Measurements from ENCODE around the gene CYP26A1. TPM values are rescaled to one million over a fixed set of nuclear protein-coding genes. Genes with fewer than 3 reads are reported as not detected.

The CYP26A1 gene
- total RNA-seq, 1 donor from 2014 or later, result 0.18 TPM

DNA sequence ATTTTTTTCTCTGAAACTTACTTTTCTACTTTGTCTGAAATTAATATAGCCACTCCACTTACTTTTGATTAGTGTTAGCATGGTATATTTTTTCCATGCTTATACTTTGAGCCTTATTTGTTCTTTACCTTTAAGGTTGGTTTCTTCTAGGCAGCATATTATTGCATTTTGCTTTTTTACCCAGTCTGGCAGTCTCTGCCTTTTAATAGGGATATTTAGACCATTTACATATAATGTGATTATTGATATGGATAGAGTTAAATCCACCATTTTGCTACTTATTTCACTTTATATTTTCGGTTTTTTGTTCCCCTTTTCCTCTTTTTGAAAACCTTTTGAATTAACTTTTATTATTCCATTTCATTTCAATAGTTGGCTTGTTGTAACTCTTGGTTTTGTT, 30.3 kb downstream of the CYP26A1 start:
- Histone ChIP-seq H3K4me1 (ENCODE audit: insufficient read depth, low read length) (no peaks in the 10 kb centered on the region), H2AFZ (ENCODE audit: low read depth, low read length) (no peak overlapping the region), H3K9me3 (ENCODE audit: insufficient read depth, low read depth, low read length) (no peaks in the 10 kb centered on the region), H3K27me3 (ENCODE audit: insufficient read depth, low read length) (no peaks in the 10 kb centered on the region), H3K79me2 (ENCODE audit: insufficient read depth, low read length) (no peaks in the 10 kb centered on the region), H3K4me2 (ENCODE audit: low read length) (no peak overlapping the region), H3K27ac (ENCODE audit: low read depth, low read length) (no peak overlapping the region), H4K20me1 (ENCODE audit: insufficient read depth, low read length) (no peaks in the 10 kb centered on the region), H3K4me3 (ENCODE audit: insufficient read depth, low read depth, low read length) (no peak overlapping the region), H3K36me3 (ENCODE audit: insufficient read depth, low read length) (no peaks in the 10 kb centered on the region), H3K9ac (ENCODE audit: low read length) (no peak overlapping the region)
- peaks cover 15% of the 10 kb centered on the region for H3K4me1 Mint-ChIP-seq (ENCODE audit: low read depth, unreplicated experiment)
- no peak overlapping the region for H3K27ac Mint-ChIP-seq (ENCODE audit: unreplicated experiment)
- DNase-seq (ENCODE audit: low read depth), result no peak
- no peaks in the 10 kb centered on the region for H3K36me3 Mint-ChIP-seq (ENCODE audit: low read depth, unreplicated experiment)
- peaks cover 4% of the 10 kb centered on the region for H3K9me3 Mint-ChIP-seq (ENCODE audit: unreplicated experiment)
- TF ChIP-seq CTCF (IDR thresholded peaks at IDR 0.05; ENCODE audit: insufficient read depth, low read depth, low read length) (no peak), EZH2 (IDR thresholded peaks at IDR 0.05; ENCODE audit: insufficient read depth, low read length) (no peak)
- H3K4me3 Mint-ChIP-seq (ENCODE audit: unreplicated experiment), result no peak overlapping the region
- H3K27me3 Mint-ChIP-seq (ENCODE audit: low read depth, unreplicated experiment), result no peaks in the 10 kb centered on the region
- FAIRE-seq, result no peak

DNA sequence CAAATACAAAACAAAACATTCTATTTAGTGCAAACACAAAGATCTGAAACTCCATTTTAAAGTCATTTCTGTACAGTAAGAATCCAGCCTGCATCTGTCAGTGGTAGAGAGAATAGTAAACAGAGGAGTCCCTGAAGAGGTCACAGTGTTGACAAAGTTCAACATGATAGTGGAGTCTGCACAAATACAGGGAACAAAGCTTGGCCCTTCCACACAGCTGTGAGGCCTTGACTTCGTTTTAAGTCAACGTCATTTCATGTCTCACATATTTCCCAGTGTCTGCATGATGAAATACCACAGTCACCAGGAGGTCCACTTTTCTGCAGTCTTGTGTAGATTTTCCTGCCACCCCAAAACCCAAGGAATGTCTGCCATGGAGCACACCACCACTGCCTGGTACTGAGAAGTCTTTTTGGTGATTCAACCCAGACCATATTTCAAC, 33.0 kb downstream of the CYP26A1 start:
- no peaks in the 10 kb centered on the region for H3K36me3 Mint-ChIP-seq (ENCODE audit: low read depth, unreplicated experiment)
- H3K27ac Mint-ChIP-seq (ENCODE audit: unreplicated experiment), result peak overlapping the region; percentile 58
- H4K20me1 ChIP-seq (ENCODE audit: insufficient read depth, low read length), result no peaks in the 10 kb centered on the region
- no peaks in the 10 kb centered on the region for H3K9me3 ChIP-seq (ENCODE audit: insufficient read depth, low read depth, low read length)
- TF ChIP-seq EZH2 (IDR thresholded peaks at IDR 0.05; ENCODE audit: insufficient read depth, low read length) (no peak), CTCF (IDR thresholded peaks at IDR 0.05; ENCODE audit: insufficient read depth, low read depth, low read length) (no peak)
- H3K4me3 Mint-ChIP-seq (ENCODE audit: unreplicated experiment), result no peak overlapping the region
- H3K36me3 ChIP-seq (ENCODE audit: insufficient read depth, low read length), result no peaks in the 10 kb centered on the region
- H3K27ac ChIP-seq (ENCODE audit: low read depth, low read length), result no peak overlapping the region
- peaks cover 15% of the 10 kb centered on the region for H3K4me1 Mint-ChIP-seq (ENCODE audit: low read depth, unreplicated experiment)
- H3K9ac ChIP-seq (ENCODE audit: low read length), result no peak overlapping the region
- H3K4me3 ChIP-seq (ENCODE audit: insufficient read depth, low read depth, low read length), result no peak overlapping the region
- H3K27me3 Mint-ChIP-seq (ENCODE audit: low read depth, unreplicated experiment), result peaks cover 2% of the 10 kb centered on the region
- no peak overlapping the region for H3K4me2 ChIP-seq (ENCODE audit: low read length)
- H3K9me3 Mint-ChIP-seq (ENCODE audit: unreplicated experiment), result peaks cover 4% of the 10 kb centered on the region
- no peaks in the 10 kb centered on the region for H3K27me3 ChIP-seq (ENCODE audit: insufficient read depth, low read length)
- H3K79me2 ChIP-seq (ENCODE audit: insufficient read depth, low read length), result no peaks in the 10 kb centered on the region
- H2AFZ ChIP-seq (ENCODE audit: low read depth, low read length), result no peak overlapping the region
- H3K4me1 ChIP-seq (ENCODE audit: insufficient read depth, low read length), result no peaks in the 10 kb centered on the region
- FAIRE-seq (peak; percentile 37), DNase-seq (ENCODE audit: low read depth) (peak; percentile 28)

DNA sequence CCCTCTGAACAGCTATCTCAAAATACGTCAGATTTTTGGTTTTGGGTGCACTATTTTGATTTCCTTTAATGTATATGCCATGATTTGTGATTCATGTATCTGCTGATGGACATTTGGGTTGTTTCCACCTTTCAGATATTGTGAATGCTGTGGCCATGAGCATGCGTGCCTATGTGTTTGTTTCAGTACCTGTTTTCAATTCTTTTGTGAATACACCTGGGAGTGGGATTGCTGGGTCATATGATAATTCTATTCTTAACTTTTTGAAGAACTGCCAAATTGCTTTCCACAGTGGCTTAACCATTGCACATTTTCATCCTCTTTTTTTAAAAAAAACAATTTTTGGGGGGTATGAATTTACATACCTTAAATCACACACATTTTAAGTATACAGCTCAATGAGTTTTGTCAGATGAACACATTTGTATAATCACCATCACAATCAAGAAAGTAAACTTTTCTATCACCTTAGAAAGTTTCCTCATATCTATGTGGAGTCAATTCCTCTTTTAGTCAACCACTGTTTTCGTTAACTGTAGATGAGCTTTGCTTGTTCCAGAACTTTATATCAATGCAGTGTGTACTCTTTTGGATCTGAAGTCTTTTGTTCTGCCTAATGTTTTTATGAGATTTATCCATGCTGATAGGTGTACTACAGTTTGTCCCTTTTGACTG, 36.9 kb downstream of the CYP26A1 start:
- TF ChIP-seq EZH2 (IDR thresholded peaks at IDR 0.05; ENCODE audit: insufficient read depth, low read length), result no peak
- no peak for TF ChIP-seq CTCF (IDR thresholded peaks at IDR 0.05; ENCODE audit: insufficient read depth, low read depth, low read length)
- DNase-seq (ENCODE audit: low read depth) (no peak), FAIRE-seq (no peak)
- H3K4me1 ChIP-seq (ENCODE audit: insufficient read depth, low read length), result no peaks in the 10 kb centered on the region
- Mint-ChIP-seq H3K9me3 (ENCODE audit: unreplicated experiment) (no peaks in the 10 kb centered on the region), H3K4me1 (ENCODE audit: low read depth, unreplicated experiment) (peaks cover 15% of the 10 kb centered on the region), H3K36me3 (ENCODE audit: low read depth, unreplicated experiment) (no peaks in the 10 kb centered on the region), H3K27ac (ENCODE audit: unreplicated experiment) (no peak overlapping the region), H3K27me3 (ENCODE audit: low read depth, unreplicated experiment) (peaks cover 10% of the 10 kb centered on the region), H3K4me3 (ENCODE audit: unreplicated experiment) (no peak overlapping the region)
- no peaks in the 10 kb centered on the region for H4K20me1 ChIP-seq (ENCODE audit: insufficient read depth, low read length)
- H3K9me3 ChIP-seq (ENCODE audit: insufficient read depth, low read depth, low read length), result no peaks in the 10 kb centered on the region
- H3K9ac ChIP-seq (ENCODE audit: low read length), result no peak overlapping the region
- H3K27ac ChIP-seq (ENCODE audit: low read depth, low read length), result no peak overlapping the region
- no peak overlapping the region for H2AFZ ChIP-seq (ENCODE audit: low read depth, low read length)
- no peaks in the 10 kb centered on the region for H3K36me3 ChIP-seq (ENCODE audit: insufficient read depth, low read length)
- no peak overlapping the region for H3K4me2 ChIP-seq (ENCODE audit: low read length)
- peaks cover 7% of the 10 kb centered on the region for H3K27me3 ChIP-seq (ENCODE audit: insufficient read depth, low read length)
- no peaks in the 10 kb centered on the region for H3K79me2 ChIP-seq (ENCODE audit: insufficient read depth, low read length)
- no peak overlapping the region for H3K4me3 ChIP-seq (ENCODE audit: insufficient read depth, low read depth, low read length)

Data from astrocyte (in vitro differentiated cells and primary cell).